ENCODE measurements around the gene DLST.

- TF ChIP-seq CTCF (conservative IDR thresholded peaks at IDR 0.05; ENCODE audit: low read depth, low read length) (no peak), RFX5 (IDR thresholded peaks at IDR 0.05; ENCODE audit: low read depth, low read length) (no peak), RAD21 (IDR thresholded peaks at IDR 0.05; ENCODE audit: low read length) (no peak), POLR2A (IDR thresholded peaks at IDR 0.05; ENCODE audit: low read depth, low read length) (no peak), CHD1 (IDR thresholded peaks at IDR 0.05; ENCODE audit: low read depth, low read length) (no peak), ELK1 (IDR thresholded peaks at IDR 0.05; ENCODE audit: borderline replicate concordance, low read depth, low read length) (no peak), FOS (IDR thresholded peaks at IDR 0.05; ENCODE audit: low read depth, low read length) (no peak), MXI1 (IDR thresholded peaks at IDR 0.05; ENCODE audit: borderline replicate concordance, low read depth, low read length) (no peak), RCOR1 (IDR thresholded peaks at IDR 0.05; ENCODE audit: insufficient replicate concordance, low read length) (no peak), MAZ (IDR thresholded peaks at IDR 0.05; ENCODE audit: borderline replicate concordance, low read depth, low read length) (no peak), USF2 (IDR thresholded peaks at IDR 0.05; ENCODE audit: low read depth, low read length) (no peak), NFE2L2 (IDR thresholded peaks at IDR 0.05; ENCODE audit: low read depth, low read length) (no peak), BHLHE40 (IDR thresholded peaks at IDR 0.05; ENCODE audit: low read depth, low read length) (no peak), CEBPB (IDR thresholded peaks at IDR 0.05; ENCODE audit: low read depth, low read length) (no peak)
Measured at GRCh38 chr14:74915826-74916225, 34.1 kb downstream of the DLST start.

Data from IMR-90 (cell line).